ENCODE measurements around the gene CARNS1. TPM values are rescaled to one million over a fixed set of nuclear protein-coding genes. Genes with fewer than 3 reads are reported as not detected.
A peak's percentile ranks its signal among the peaks of the same experiment; 100 is the strongest.

CARNS1 gene
- total and polyA plus RNA-seq, 2 of the 8 experiments (the other 6 are each of a cell fraction or from before 2014, with no cell fraction given) = 0.82 to 1.1 TPM

GRCh38 chr11:67421430-67422031 is 6.1 kb downstream of the CARNS1 start:
- H4K20me1 ChIP-seq (replicated peaks in 1 of 2; ENCODE audit: control insufficient read depth in 1 of 2, insufficient read depth in 2 of 2, low read length in 2 of 2) = peaks cover 0 to 3% of the 10 kb centered on the region in 2 experiments
- peak overlapping the region in 1 of 2 experiments; percentile 59; a peak in 3 of 4 replicates for H3K4me2 ChIP-seq (ENCODE audit: insufficient read depth in 1 of 2, low read depth in 2 of 2, low read length in 2 of 2)
- no peak overlapping the region; the same call in 1 of the 2 replicates for H4K8ac ChIP-seq (ENCODE audit: extremely low read depth, insufficient read depth, low read length)
- no peak overlapping the region for H3K56ac ChIP-seq (replicated peaks; ENCODE audit: insufficient read length, low read depth, low read length)
- no peak overlapping the region for H3K18ac ChIP-seq (ENCODE audit: extremely low read depth, low read length)
- H3K4me1 ChIP-seq (replicated peaks in 1 of 4; ENCODE audit: control insufficient read depth in 3 of 4, insufficient read depth in 4 of 4, low read length in 3 of 4) = peaks cover 0 to 8% (median 4%) of the 10 kb centered on the region in 4 experiments; a peak in 4 of 7 replicates
- H3K14ac ChIP-seq (ENCODE audit: insufficient read length) = no peak overlapping the region
- H3K27ac ChIP-seq (ENCODE audit: low read depth, low read length) = no peak overlapping the region
- H3K79me1 ChIP-seq (ENCODE audit: low read depth, low read length) = no peaks in the 10 kb centered on the region
- H3K36me3 ChIP-seq (ENCODE audit: control insufficient read depth in 2 of 4, insufficient read depth in 4 of 4, low read length in 3 of 4) = no peaks in the 10 kb centered on the region
- H3K23me2 ChIP-seq (ENCODE audit: low read depth, low read length) = peaks cover 10% of the 10 kb centered on the region; the same call in 1 of the 2 replicates
- FAIRE-seq (no peak), DNase-seq (ENCODE audit: low read depth in 1 of 2, low spot score in 2 of 2) (no peak)
- CTCF ChIA-PET (ENCODE audit: partially characterized antibody) = interaction anchor here (0.6 to 0.7 kb wide), 3 partner anchors 21 to 40 kb away, joined by 3 to 5 read pairs (median 3); no protein-coding TSS in a partner anchor
- 0 out of 2 replicates have a peak overlapping the region, but pooled peaks have one; percentile 29 for H2BK15ac ChIP-seq (ENCODE audit: low read length)
- no peak overlapping the region for H3K4ac ChIP-seq (replicated peaks; ENCODE audit: insufficient read length, low read depth, low read length)
- WGBS, 2 experiments (ENCODE audit: extremely low coverage in 1 of 2, insufficient coverage in 1 of 2, insufficient read length in 1 of 2, insufficient replicate concordance in 2 of 2, low coverage in 1 of 2, low lambda C conversion rate in 2 of 2, missing lambda C conversion rate in 1 of 2) = 71% methylated on average over 22 of the region's 22 CpGs; no CpG with 5 or more reads in 1 of the 2 experiments
- no peak overlapping the region for H2BK20ac ChIP-seq (ENCODE audit: low read length)
- no peak overlapping the region for H3K9ac ChIP-seq (replicated peaks in 1 of 4; ENCODE audit: extremely low read depth in 1 of 4, low read depth in 3 of 4, low read length in 3 of 4)
- H3K23ac ChIP-seq (ENCODE audit: insufficient read length) = no peak overlapping the region
- no peak overlapping the region for H2AK5ac ChIP-seq (ENCODE audit: low read depth, low read length)
- 0 out of 2 replicates have a peak overlapping the region, but pooled peaks have one; percentile 16 for H2AFZ ChIP-seq (ENCODE audit: low read length)
- no peak overlapping the region for H4K5ac ChIP-seq (ENCODE audit: insufficient read length, low read depth, low read length)
- H3K27me3 ChIP-seq (replicated peaks in 1 of 4; ENCODE audit: control insufficient read depth in 3 of 4, extremely low read depth in 1 of 4, insufficient read depth in 3 of 4, low read length in 3 of 4) = peaks cover 0 to 8% (median 5%) of the 10 kb centered on the region in 4 experiments; a peak in 4 of 7 replicates
- H3K79me2 ChIP-seq (ENCODE audit: control insufficient read depth in 1 of 2, insufficient read depth in 2 of 2, low read length in 2 of 2) = no peaks in the 10 kb centered on the region
- no peaks in the 10 kb centered on the region for H3K9me3 ChIP-seq (ENCODE audit: insufficient read depth in 2 of 2, low read depth in 1 of 2, low read length in 1 of 2)
- POLR2A ChIA-PET (ENCODE audit: partially characterized antibody) = interaction anchor here (0.8 to 10.2 kb wide), 8 partner anchors 9 to 68 kb away, joined by 3 to 104 read pairs (median 4); partner anchors contain the start of genes PPP1CA, PTPRCAP and RAD9A
- H2BK120ac ChIP-seq (replicated peaks; ENCODE audit: low read depth, low read length) = no peak overlapping the region
- H3K4me3 ChIP-seq (ENCODE audit: extremely low read depth in 1 of 4, insufficient read depth in 2 of 4, low read depth in 3 of 4, low read length in 4 of 4) = peak overlapping the region in 2 of 4 experiments; percentile 7 to 64; a peak in 3 of 8 replicates
- H2BK12ac ChIP-seq (ENCODE audit: low read depth, low read length) = no peak overlapping the region
- H4K91ac ChIP-seq (replicated peaks; ENCODE audit: insufficient read length, low read length) = no peak overlapping the region
- H2BK5ac ChIP-seq (ENCODE audit: low read depth, low read length) = no peak overlapping the region
- TF ChIP-seq HDAC2 (IDR thresholded peaks at IDR 0.05; ENCODE audit: borderline replicate concordance in 1 of 2, low read depth in 2 of 2, low read length in 2 of 2) = no peak
